Activated CD4-positive, alpha-beta T cell treated with anti-CD3 and anti-CD28 coated beads, Interleukin-2, amount 50 U/mL, for 4 hours (primary cell): ENCODE results near the gene EEF1AKMT2.

Experiments used
- DNase-seq, 2 experiments: peaks; one replicate each; pipeline ENCODE4 v3.0.0-alpha.2; 2020

The EEF1AKMT2 gene

DNA sequence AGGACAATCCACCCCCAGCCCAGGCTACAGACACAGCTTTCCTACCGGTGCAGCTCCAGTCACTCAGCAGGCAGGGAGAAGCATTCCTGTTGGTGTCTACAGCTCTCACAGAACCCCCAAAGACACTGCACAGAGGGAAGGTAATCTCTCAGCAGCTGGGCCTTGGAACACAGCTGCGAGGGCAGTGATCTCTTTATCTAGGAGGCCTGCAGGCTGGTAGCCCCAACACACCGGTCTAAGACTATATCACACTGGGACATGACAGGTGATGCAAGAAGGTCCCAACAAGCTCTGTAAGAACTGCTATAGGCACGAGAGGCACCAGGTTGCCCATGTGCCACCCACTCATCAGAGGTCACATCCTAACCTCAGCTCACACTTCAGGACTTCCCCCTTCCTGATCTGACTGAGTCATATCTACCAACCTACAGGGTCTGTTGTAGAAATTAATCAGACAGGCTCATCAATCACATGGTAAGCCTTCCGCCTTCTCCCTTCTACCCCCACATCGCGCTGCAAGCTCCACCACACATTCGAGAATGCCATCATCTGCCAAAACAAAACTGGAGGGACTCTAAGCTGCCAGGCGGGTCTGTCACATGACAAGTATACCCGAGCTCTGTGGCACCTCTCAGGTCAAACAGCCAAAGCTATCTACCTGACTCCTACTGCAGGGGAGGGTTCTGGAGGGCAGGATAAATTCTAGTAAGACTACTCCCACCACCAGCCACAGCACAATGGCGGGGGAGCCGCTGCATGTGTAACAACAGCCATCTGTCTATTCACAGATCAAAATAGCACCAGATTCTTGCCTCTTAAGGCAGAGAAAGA, 73.6 kb downstream of the EEF1AKMT2 start:
- DNase-seq: peak; percentile 68 to 74

DNA sequence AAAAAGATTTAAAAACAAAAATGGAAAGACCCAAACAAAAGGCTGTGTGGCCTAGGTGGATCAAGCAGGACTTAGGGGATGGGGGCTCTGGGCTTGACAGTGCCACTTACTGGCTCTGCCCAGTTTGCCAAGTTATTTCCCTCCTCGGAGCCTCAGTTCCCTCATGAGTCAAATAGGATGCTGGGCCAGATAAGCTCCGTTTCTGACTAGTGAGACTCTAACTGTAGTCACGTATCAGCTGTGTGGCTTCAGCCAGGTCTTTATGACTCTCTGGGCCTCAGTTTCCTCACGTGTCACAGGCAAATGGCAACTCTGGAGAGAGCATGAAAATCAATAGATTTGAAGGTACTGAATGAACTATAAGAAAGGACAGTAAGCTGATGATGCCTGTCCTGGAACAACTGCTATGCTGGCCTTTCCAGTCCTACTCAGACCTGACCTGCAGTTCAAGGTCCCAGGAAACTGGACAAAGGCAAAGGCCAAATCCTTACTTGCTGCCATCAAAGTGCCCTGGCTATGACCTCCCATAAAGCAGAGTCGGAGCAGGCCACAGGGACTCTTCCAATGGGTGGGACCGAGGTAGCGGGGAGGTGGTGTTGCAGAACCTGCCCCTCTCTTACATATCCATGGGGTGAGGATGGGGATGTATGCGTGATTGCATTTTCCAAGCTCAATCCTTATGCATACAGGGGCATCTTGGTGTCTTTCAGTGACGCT, 74.5 kb downstream of the EEF1AKMT2 start:
- DNase-seq: no peak

DNA sequence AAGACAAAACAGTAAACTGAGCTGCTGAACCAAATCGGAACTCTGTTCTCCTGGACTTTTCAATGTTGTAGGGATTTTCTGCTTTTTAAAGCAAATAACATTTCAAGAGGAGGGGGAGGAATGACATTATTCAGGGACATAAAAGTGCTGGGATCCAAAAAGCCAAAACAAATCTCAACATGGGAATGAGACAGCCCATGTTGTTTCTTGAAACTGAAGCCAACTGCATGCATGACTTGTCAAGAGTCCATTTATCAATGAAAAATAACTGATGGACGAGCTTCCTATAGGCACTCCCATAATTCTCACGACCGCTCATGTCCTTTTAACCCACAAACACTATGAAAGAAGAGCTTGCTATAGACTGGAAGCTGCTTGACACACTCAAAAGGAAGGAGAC, 75.3 kb downstream of the EEF1AKMT2 start:
- DNase-seq: no peak

DNA sequence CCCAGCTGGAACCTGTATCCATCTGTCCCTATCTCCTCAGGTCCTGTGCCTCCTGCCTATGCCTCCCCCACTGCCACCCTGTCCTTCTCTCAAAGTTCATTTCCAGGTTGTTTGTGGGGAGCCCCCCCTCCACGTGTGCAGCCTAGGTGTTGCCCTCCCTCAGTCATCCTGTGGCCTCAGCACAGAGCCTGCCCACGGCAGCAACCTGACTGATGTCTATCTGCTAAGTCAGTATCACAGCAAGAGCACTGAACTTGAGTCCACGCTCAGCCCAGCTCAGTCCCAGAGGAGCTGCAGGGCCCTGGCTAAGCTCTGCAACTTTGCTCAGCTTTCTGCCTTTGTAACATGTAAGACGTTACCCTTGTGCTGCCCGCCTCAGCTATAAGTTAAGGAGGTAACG, 76.2 kb downstream of the EEF1AKMT2 start:
- no peak for DNase-seq

DNA sequence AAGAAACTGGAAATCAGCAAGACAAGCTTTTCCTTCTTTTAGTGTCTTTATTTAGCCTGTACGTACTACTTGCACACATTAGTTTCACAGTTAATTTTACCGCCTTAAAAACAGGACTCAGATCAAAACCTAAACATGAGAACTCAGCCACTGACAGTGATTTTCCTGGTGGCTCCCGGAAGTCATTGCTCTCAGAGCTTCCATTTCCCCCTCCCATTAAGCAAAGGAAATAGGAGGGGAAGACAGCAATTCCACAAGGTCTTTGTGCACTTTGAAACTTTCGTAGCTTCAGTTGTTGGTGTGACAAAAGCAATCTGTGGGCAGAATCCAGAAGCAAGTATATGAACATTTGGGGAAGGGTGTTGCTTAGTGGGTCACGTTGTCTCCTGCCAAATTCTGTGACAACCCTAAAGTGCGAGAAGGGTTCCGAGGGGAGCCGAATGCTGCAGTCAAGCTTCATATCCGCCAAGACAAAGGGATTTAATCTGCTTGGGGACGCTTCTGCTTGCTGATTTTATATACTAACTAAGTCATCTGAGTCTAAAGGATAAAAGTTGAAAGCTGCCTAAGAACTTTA, 77.9 kb downstream of the EEF1AKMT2 start:
- no peak for DNase-seq

DNA sequence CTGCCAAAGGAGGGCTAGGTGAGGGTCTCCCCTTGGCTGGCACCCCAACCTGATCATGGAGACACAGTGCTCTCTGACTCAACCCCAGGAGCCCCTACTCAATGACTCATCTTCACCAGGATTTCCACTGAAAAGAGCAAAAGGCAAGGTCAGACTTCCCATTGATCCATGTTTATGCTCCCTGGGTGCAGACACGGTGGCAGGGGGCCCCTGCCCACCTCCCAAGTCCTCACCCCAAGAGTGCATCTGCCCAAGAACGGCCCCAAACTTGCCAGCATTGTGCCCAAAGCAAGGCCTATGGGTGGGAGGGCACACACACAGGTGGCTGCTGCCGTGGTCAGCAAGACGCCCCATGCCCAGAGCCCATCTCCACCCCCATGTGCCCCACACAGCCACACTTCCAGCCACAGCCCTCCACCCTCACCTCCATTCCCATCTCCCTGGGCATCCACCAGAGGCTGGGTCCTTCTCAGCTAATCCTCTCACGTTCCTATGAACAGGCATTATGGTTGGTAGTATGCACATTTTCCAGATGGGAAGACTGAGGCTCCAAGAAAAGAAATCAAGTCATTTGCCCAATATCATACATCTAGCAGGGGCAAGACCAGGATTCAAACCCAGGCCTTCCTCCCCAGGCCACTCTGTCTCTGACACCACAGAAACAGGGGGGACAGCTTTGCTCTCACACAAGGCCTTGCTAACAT, 78.8 kb downstream of the EEF1AKMT2 start:
- no peak for DNase-seq

DNA sequence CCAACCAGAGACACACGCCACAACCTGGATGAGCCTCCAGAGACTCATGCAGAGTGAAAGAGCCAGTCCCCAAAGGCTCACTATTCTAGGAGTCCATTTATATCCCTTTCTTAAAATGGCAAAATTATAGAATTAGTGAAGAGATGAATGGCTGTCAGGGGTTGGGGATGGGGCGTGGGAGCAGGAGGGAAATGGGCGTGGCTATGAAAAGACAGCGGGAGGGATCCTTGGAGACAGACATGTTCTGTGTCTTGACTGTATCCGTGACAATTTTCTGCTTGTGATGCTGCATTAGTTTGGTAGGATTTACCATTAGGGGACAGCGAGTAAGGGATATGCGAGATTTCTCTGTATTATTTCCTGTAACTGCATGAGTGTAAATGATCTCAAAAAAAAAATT, 80.5 kb downstream of the EEF1AKMT2 start:
- no peak for DNase-seq

DNA sequence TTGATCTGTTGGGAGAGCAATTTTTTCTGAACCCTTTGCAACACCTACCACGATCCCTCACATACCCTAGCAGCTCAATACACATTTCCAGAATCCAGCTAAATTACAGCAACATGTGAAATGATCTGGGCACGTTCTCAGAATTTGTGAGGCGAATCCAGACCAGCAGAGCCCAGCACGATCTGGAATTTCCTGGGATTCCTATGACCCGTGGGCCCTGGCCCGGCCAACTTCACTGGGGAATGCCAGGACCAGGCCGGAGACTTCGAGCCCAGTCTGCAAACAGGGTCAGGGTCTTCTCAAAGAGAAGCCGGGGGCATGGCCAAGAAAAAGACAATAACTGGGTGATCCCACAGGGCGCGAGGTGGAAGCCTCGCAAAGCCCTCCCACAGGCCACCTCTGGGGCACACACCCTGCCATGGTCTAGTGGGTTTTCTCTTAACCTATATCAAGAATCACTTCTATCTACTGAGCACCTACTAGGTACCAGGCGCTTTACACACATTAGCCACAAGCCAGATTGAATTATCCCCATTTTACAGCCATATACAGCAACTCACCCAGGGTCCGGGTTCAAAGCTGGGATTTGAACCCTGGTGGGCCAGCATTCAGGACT, 81.3 kb downstream of the EEF1AKMT2 start:
- no peak for DNase-seq

DNA sequence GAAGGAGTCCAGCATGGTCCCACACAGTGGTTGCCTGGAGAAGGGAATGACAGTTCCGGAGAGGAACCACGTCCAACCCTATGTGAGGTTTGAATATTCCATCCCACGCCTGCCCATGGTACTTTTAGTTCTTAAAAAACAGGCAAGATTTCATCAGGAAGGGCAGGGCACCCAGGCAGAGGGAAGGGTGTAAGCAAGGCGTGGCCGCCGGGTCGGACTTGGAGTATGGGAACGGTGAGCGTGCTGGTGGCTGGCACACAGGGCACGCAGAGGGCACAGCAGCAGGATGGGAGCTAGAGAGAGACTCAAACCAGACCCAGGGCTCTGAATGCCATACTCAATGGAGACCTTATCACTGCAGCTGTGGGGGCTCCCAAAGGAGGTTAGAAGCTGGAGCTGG, 81.8 kb downstream of the EEF1AKMT2 start:
- DNase-seq: no peak

DNA sequence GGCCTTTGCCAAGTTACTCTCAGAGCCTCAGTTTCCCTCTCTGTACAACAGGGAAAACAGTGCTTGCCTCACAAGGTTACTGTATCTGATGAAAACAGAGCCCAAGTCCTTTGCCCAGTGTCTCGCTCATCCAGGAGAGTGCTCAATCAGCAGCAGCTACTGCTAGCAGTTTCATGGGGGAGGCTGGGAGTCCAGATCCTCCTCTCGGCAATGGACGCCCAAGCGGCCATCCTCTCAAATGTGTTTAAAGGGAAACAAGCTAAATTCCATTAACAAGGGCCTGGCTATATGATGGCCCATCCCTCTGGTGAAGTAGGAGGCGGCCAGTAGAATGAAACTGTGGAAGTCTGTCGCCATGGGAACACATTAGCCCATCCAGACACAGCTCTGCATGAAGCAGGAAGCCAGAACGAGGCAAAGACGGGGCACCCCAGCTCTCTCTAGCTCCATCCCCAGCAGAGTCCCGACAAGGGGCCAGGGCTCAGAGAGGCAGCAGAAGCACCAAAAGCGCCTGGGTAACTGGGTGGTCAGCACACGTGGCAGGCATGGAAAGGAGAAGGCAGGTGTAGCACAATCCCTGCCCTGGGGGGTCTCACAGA, 82.7 kb downstream of the EEF1AKMT2 start:
- DNase-seq: no peak

DNA sequence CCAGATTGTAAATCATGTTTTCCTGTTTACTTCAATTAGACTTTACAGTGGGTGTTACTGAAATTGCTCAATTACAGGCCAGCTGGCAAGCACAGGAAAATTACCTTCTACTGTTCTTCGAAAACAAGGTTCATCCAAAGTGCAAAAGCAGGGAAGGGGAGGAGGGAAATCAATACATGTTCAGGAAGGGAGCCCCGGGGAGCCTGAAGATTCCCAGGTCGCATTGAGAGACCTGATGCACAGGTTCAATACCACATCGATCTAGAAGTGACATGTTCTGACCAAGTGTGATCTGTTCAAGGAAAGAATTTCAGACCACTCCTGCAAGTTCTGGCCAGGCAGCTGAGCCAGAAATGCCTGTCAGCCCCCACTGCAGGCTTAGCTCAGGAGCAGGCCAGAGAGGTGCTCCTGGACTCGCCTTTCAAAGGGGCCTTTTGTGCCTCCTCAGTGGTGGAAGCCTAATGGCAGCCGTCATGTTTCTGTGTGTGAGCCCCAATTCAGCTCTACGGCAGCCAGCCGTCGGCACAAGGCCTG, 83.4 kb downstream of the EEF1AKMT2 start:
- DNase-seq: no peak
